ENCODE results near the gene OCRL. TPM values are rescaled to one million over a fixed set of nuclear protein-coding genes. Genes with fewer than 3 reads are reported as not detected.

Gene OCRL
- total RNA-seq, 5 donors from 2014 or later (not counting 1 experiment from before 2014, with no cell fraction given) = 2.2 to 4.6 (median 3.0) TPM

DNA sequence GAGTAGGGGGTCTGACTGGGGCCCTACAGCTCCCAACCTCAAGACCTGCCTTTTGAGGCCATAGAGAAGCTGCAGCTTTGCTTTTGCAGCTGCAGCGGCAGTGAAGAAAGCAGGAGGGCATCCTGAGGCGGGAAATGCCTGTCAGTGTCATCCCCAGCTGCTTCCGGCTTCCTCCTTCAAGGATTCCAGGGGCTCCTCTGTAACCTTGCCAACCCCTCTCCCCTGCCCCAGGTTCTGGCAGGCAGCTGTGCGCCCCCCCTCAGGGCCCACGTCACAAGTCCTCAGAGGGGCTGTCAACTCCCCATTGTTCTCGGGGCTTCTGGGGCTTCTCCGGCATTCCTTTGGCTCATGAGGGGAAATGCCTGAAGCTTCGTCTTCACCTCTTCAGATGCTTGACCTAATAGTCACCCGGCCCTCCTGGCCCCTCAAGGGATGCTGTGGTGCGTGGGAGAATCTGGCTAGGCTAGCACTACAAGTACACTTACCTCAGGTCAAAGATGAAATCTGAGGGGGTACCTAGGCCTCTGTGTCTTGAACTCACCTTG is 82.8 kb downstream of the OCRL start:
- Mint-ChIP-seq H3K27ac (no peak overlapping the region), H3K36me3 (no peaks in the 10 kb centered on the region), H3K9me3 (no peaks in the 10 kb centered on the region), H3K4me3 (no peak overlapping the region), H3K4me1 (peaks cover 0 to 8% (median 0%) of the 10 kb centered on the region in 3 donors), H3K27me3 (peaks cover 1 to 34% of the 10 kb centered on the region in 2 donors)
- no peaks in the 10 kb centered on the region for H3K36me3 ChIP-seq (ENCODE audit: control insufficient read depth in 2 of 2, extremely low read depth in 1 of 2, insufficient read depth in 1 of 2, low read length in 1 of 2)
- ATAC-seq (replicated peaks in 1 of 4) = no peak
- H3K27me3 ChIP-seq (replicated peaks in 1 of 2; ENCODE audit: control insufficient read depth in 2 of 2, extremely low read depth in 1 of 2, insufficient read depth in 2 of 2, low read length in 1 of 2) = no peaks in the 10 kb centered on the region
- 100% methylated on average over 1 of the region's 10 CpGs for WGBS (ENCODE audit: insufficient coverage)
- no peaks in the 10 kb centered on the region for H3K9me3 ChIP-seq
- DNase-seq = no peak
- CTCF ChIA-PET = no interaction called here
- no peak overlapping the region for H3K4me3 ChIP-seq (ENCODE audit: control insufficient read depth in 1 of 2, extremely low read depth in 1 of 2, low read length in 1 of 2)
- H3K27ac ChIP-seq (ENCODE audit: low read length) = no peak overlapping the region
- POLR2A ChIA-PET = no interaction called here
- no peaks in the 10 kb centered on the region for H3K4me1 ChIP-seq (ENCODE audit: control insufficient read depth in 1 of 2, extremely low read depth in 1 of 2, insufficient read depth in 2 of 2, low read length in 2 of 2)

DNA sequence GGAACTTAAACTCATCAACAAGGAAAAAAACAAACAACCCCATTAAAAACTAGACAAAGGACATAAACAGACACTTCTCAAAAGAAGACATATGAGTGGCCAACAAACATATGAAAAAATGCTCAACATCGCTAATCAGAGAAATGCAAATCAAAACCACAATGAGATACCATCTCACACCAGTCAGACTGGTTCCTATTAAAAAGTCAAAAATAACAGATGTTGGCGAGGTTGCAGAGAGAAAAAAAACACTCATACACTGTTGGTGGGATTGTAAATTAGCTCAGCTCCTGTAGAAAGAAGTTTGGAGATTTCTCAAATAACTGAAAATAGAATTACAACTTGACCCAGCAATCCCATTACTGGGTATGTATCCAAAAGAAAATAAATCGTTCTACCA is 86.0 kb downstream of the OCRL start:
- Mint-ChIP-seq H3K27ac (no peak overlapping the region), H3K4me1 (peaks cover 0 to 8% (median 0%) of the 10 kb centered on the region in 3 donors), H3K9me3 (no peaks in the 10 kb centered on the region), H3K4me3 (no peak overlapping the region), H3K27me3 (peaks cover 1 to 31% of the 10 kb centered on the region in 2 donors), H3K36me3 (no peaks in the 10 kb centered on the region)
- no peaks in the 10 kb centered on the region for H3K27me3 ChIP-seq (replicated peaks in 1 of 2; ENCODE audit: control insufficient read depth in 2 of 2, extremely low read depth in 1 of 2, insufficient read depth in 2 of 2, low read length in 1 of 2)
- no peak overlapping the region for H3K4me3 ChIP-seq (ENCODE audit: control insufficient read depth in 1 of 2, extremely low read depth in 1 of 2, low read length in 1 of 2)
- WGBS (ENCODE audit: insufficient coverage) = no CpG with 5 or more reads among the region's 3 CpGs
- ChIA-PET POLR2A (no interaction called here), CTCF (interaction anchor here in 1 of 2 donors (0.6 kb wide), 1 partner anchor 12 kb away, joined by 3 read pairs; no protein-coding TSS in a partner anchor)
- H3K27ac ChIP-seq (ENCODE audit: low read length) = no peak overlapping the region
- DNase-seq = no peak
- no peak for ATAC-seq (replicated peaks in 1 of 4)
- no peaks in the 10 kb centered on the region for H3K36me3 ChIP-seq (ENCODE audit: control insufficient read depth in 2 of 2, extremely low read depth in 1 of 2, insufficient read depth in 1 of 2, low read length in 1 of 2)
- H3K4me1 ChIP-seq (ENCODE audit: control insufficient read depth in 1 of 2, extremely low read depth in 1 of 2, insufficient read depth in 2 of 2, low read length in 2 of 2) = no peaks in the 10 kb centered on the region
- H3K9me3 ChIP-seq = no peaks in the 10 kb centered on the region

DNA sequence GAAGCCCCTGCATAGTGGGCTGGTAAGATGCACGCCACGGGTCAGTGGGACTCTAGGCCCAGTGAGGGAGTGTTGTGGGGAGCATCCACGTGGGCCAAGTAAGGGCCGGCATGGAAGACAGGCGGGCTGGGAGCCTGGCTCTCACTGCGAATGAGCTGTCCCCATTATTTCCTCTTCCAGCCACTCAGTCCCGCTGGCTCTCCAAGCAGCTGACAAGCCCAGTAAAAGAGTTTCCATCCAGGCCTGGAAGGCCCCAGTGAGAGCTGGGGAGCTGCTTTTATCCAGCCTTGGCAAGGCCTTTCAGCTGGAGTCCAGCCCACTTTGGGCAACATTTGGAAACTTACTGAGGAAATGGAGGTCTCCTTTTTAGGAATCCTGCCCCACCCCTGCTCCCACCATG is 89.8 kb downstream of the OCRL start:
- DNase-seq (no peak), ATAC-seq (replicated peaks in 1 of 4) (no peak)
- H3K27ac ChIP-seq (ENCODE audit: low read length) = no peak overlapping the region
- no peaks in the 10 kb centered on the region for H3K36me3 ChIP-seq (ENCODE audit: control insufficient read depth in 2 of 2, extremely low read depth in 1 of 2, insufficient read depth in 1 of 2, low read length in 1 of 2)
- CTCF ChIA-PET = no interaction called here
- Mint-ChIP-seq H3K36me3 (no peaks in the 10 kb centered on the region), H3K4me1 (peaks cover 0 to 8% (median 0%) of the 10 kb centered on the region in 3 donors), H3K27ac (no peak overlapping the region), H3K4me3 (no peak overlapping the region), H3K9me3 (no peaks in the 10 kb centered on the region), H3K27me3 (peaks cover 1 to 16% of the 10 kb centered on the region in 2 donors)
- no peak overlapping the region for H3K4me3 ChIP-seq (ENCODE audit: control insufficient read depth in 1 of 2, extremely low read depth in 1 of 2, low read length in 1 of 2)
- H3K9me3 ChIP-seq = no peaks in the 10 kb centered on the region
- no CpG with 5 or more reads among the region's 7 CpGs for WGBS (ENCODE audit: insufficient coverage)
- POLR2A ChIA-PET = no interaction called here
- no peaks in the 10 kb centered on the region for H3K4me1 ChIP-seq (ENCODE audit: control insufficient read depth in 1 of 2, extremely low read depth in 1 of 2, insufficient read depth in 2 of 2, low read length in 2 of 2)
- no peaks in the 10 kb centered on the region for H3K27me3 ChIP-seq (replicated peaks in 1 of 2; ENCODE audit: control insufficient read depth in 2 of 2, extremely low read depth in 1 of 2, insufficient read depth in 2 of 2, low read length in 1 of 2)

DNA sequence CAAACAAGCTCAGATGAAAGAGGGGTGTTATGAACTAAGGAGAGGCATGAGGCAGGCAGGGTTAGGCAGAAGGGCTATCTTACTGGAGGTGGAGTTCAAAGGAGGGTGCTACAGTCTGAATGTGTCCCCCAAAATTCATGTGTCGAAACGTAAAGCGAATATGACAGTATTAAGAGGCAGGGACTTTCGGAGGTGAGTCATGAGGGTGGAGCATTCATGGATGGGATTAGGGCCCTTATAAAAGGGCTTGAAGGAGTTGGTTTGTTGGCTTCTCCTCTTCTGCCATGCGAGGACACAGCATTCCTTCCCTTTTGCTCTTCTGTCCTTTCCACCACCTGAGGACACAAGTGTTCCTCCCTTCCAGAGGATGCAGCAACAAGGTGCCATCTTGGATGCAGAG is 91.8 kb downstream of the OCRL start:
- POLR2A ChIA-PET = no interaction called here
- H3K9me3 Mint-ChIP-seq = no peaks in the 10 kb centered on the region
- no peaks in the 10 kb centered on the region for H3K27me3 ChIP-seq (replicated peaks in 1 of 2; ENCODE audit: control insufficient read depth in 2 of 2, extremely low read depth in 1 of 2, insufficient read depth in 2 of 2, low read length in 1 of 2)
- WGBS (ENCODE audit: insufficient coverage) = no CpG with 5 or more reads among the region's 5 CpGs
- ATAC-seq (replicated peaks in 1 of 4) (no peak), DNase-seq (no peak)
- no peak overlapping the region for H3K27ac ChIP-seq (ENCODE audit: low read length)
- H3K27ac Mint-ChIP-seq = no peak overlapping the region
- no peak overlapping the region for H3K4me3 Mint-ChIP-seq
- H3K4me3 ChIP-seq (ENCODE audit: control insufficient read depth in 1 of 2, extremely low read depth in 1 of 2, low read length in 1 of 2) = no peak overlapping the region
- H3K4me1 Mint-ChIP-seq = no peaks in the 10 kb centered on the region
- no peaks in the 10 kb centered on the region for H3K9me3 ChIP-seq
- H3K36me3 Mint-ChIP-seq = no peaks in the 10 kb centered on the region
- CTCF ChIA-PET = no interaction called here
- H3K4me1 ChIP-seq (ENCODE audit: control insufficient read depth in 1 of 2, extremely low read depth in 1 of 2, insufficient read depth in 2 of 2, low read length in 2 of 2) = no peaks in the 10 kb centered on the region
- H3K27me3 Mint-ChIP-seq = peaks cover 0 to 4% of the 10 kb centered on the region in 2 donors
- H3K36me3 ChIP-seq (ENCODE audit: control insufficient read depth in 2 of 2, extremely low read depth in 1 of 2, insufficient read depth in 1 of 2, low read length in 1 of 2) = no peaks in the 10 kb centered on the region

DNA sequence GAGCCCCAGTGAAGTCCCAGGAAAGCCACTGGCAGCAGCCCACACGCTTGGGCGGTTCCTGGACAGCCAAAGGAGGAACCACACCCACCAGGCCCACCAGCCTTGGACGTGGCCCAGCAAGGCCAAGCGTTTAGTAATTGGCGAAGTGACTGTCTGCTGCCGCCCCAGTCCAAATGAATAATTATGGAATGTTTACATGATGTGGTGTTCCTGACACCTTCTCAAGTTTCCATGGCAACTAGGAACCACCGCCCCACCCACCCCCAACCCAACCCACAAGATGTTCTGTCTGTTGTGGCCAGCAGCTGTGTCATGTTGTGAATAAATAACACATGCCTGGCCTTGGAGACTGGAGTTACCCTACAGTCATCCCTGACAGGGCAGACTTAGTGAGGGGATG is 92.4 kb downstream of the OCRL start:
- Histone ChIP-seq H3K27ac (ENCODE audit: low read length) (no peak overlapping the region), H3K36me3 (ENCODE audit: control insufficient read depth in 2 of 2, extremely low read depth in 1 of 2, insufficient read depth in 1 of 2, low read length in 1 of 2) (no peaks in the 10 kb centered on the region), H3K4me1 (ENCODE audit: control insufficient read depth in 1 of 2, extremely low read depth in 1 of 2, insufficient read depth in 2 of 2, low read length in 2 of 2) (peaks cover 0 to 2% of the 10 kb centered on the region in 2 experiments), H3K27me3 (replicated peaks in 1 of 2; ENCODE audit: control insufficient read depth in 2 of 2, extremely low read depth in 1 of 2, insufficient read depth in 2 of 2, low read length in 1 of 2) (no peaks in the 10 kb centered on the region), H3K4me3 (ENCODE audit: control insufficient read depth in 1 of 2, extremely low read depth in 1 of 2, low read length in 1 of 2) (no peak overlapping the region), H3K9me3 (no peaks in the 10 kb centered on the region)
- POLR2A ChIA-PET = no interaction called here
- no peak for ATAC-seq (replicated peaks in 1 of 4)
- H3K36me3 Mint-ChIP-seq = no peaks in the 10 kb centered on the region
- peaks cover 0 to 3% of the 10 kb centered on the region in 2 donors for H3K27me3 Mint-ChIP-seq
- no CpG with 5 or more reads among the region's 7 CpGs for WGBS (ENCODE audit: insufficient coverage)
- no peak overlapping the region for H3K4me3 Mint-ChIP-seq
- CTCF ChIA-PET = no interaction called here
- H3K4me1 Mint-ChIP-seq = peaks cover under 1 to 3% (median 1%) of the 10 kb centered on the region in 3 donors
- H3K9me3 Mint-ChIP-seq = no peaks in the 10 kb centered on the region
- H3K27ac Mint-ChIP-seq = no peak overlapping the region
- no peak for DNase-seq

DNA sequence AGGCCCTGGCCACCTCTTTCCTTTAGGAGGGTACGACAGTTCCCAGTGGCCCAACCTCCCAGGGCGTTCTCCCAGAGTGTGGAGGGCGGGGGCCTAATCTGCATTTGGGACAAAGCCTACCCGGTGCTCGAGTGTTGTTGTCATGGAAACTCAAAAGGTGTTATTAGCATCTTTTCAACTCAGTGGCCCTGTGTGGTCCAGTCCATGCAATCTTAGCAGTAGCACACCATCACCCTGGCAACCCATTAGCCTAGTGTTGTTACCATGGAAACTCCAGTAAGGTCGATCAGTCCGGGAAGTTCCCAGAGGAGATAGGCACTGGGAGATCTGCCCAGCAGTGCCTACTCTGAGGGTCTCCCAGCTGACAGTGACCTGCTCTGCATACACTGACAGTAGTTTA is 94.5 kb downstream of the OCRL start:
- Mint-ChIP-seq H3K27me3 (peaks cover 3 to 8% of the 10 kb centered on the region in 2 donors), H3K27ac (no peak overlapping the region), H3K4me1 (peaks cover 4 to 11% (median 4%) of the 10 kb centered on the region in 3 donors), H3K9me3 (no peaks in the 10 kb centered on the region), H3K36me3 (no peaks in the 10 kb centered on the region), H3K4me3 (no peak overlapping the region)
- ChIA-PET POLR2A (interaction anchor here in 1 of 2 donors (0.7 kb wide), 1 partner anchor 60 kb away, joined by 4 read pairs; no protein-coding TSS in a partner anchor), CTCF (no interaction called here)
- Histone ChIP-seq H3K27ac (ENCODE audit: low read length) (no peak overlapping the region), H3K4me1 (ENCODE audit: control insufficient read depth in 1 of 2, extremely low read depth in 1 of 2, insufficient read depth in 2 of 2, low read length in 2 of 2) (peaks cover 0 to 6% of the 10 kb centered on the region in 2 experiments), H3K4me3 (ENCODE audit: control insufficient read depth in 1 of 2, extremely low read depth in 1 of 2, low read length in 1 of 2) (no peak overlapping the region), H3K9me3 (no peaks in the 10 kb centered on the region), H3K36me3 (ENCODE audit: control insufficient read depth in 2 of 2, extremely low read depth in 1 of 2, insufficient read depth in 1 of 2, low read length in 1 of 2) (no peaks in the 10 kb centered on the region), H3K27me3 (replicated peaks in 1 of 2; ENCODE audit: control insufficient read depth in 2 of 2, extremely low read depth in 1 of 2, insufficient read depth in 2 of 2, low read length in 1 of 2) (no peaks in the 10 kb centered on the region)
- WGBS (ENCODE audit: insufficient coverage) = 88% methylated on average over 2 of the region's 7 CpGs
- DNase-seq = no peak
- ATAC-seq (replicated peaks in 1 of 4) = no peak

All from T-cell (primary cell).